Measurements from ENCODE around the gene PODXL. TPM values are rescaled to one million over a fixed set of nuclear protein-coding genes. Genes with fewer than 3 reads are reported as not detected.

The PODXL gene
- total RNA-seq, 1 experiment from 2014 or later = 37.5 TPM

DNA sequence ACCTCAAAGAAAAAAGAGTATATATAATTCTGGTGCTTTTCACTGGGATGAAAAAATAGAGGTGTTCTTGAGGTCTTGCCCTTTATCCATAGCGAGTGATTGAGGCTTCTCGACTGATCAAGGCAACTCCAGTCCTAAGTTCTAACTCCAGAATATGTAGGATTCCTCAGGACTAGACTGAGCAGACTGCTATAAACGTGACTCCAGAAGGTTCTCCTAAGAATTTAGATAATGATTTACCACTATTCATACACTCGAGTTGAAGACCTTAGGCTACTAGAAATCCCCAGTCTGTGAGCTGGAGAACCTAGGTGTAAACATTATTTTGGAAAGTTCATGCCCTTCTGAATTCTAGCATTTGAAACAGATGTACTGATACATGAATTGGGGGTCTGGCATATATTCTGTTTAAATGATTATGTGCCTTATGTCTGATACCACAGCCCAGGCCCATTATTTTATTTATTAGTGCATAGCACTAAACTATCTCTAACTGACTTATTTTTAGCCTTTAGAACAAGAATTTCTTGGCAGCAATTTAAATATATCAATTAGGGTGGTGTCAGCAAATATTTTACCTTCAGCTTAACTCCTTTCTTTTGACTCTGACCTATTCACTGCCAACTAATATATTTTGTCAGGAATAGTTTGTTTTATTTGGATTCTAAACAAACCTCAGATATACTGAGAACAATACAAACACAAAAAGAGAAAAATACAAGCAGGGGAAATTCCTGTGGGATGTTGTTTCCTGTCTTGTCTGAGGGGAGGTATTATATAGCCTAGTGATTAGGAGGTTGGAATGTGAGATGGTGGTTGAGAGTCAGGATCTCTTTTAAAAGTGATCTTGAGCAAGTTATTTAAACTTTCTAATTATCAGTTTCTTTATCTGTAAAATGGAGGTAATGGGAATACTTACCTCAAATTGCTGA is 75.8 kb downstream of the PODXL start:
- POLR2A ChIA-PET = no interaction called here
- Histone ChIP-seq H3K4me1 (ENCODE audit: control insufficient read depth in 1 of 2, insufficient read depth in 2 of 2, low read length in 2 of 2) (no peaks in the 10 kb centered on the region), H3K9me3 (ENCODE audit: control insufficient read depth in 1 of 2, insufficient read depth in 1 of 2, low read depth in 1 of 2, low read length in 2 of 2) (no peaks in the 10 kb centered on the region), H3K27me3 (ENCODE audit: insufficient read depth, low read length) (no peaks in the 10 kb centered on the region), H3K79me2 (ENCODE audit: insufficient read depth, low read length) (no peaks in the 10 kb centered on the region), H3K9ac (ENCODE audit: low read length) (no peak overlapping the region), H2AFZ (ENCODE audit: low read depth, low read length, poor library complexity, severe bottlenecking) (no peak overlapping the region), H3K27ac (ENCODE audit: low read depth, low read length) (no peak overlapping the region), H4K20me1 (ENCODE audit: insufficient read depth) (no peaks in the 10 kb centered on the region), H3K4me2 (ENCODE audit: low read length) (no peak overlapping the region), H3K9me2 (ENCODE audit: insufficient read depth) (no peaks in the 10 kb centered on the region), H3K36me3 (ENCODE audit: control insufficient read depth in 1 of 2, insufficient read depth in 2 of 2, low read length in 2 of 2) (no peaks in the 10 kb centered on the region; a peak in 2 of 4 replicates), H3K4me3 (replicated peaks in 1 of 2; ENCODE audit: low read depth in 1 of 2, low read length in 2 of 2) (no peak overlapping the region)
- TF ChIP-seq POLR2A (IDR thresholded peaks at IDR 0.05; ENCODE audit: borderline replicate concordance, extremely low read depth, insufficient read depth, insufficient read length) (no peak), ELF1 (IDR thresholded peaks at IDR 0.05; ENCODE audit: borderline replicate concordance, low read depth) (no peak), EGR1 (IDR thresholded peaks at IDR 0.05; ENCODE audit: low read depth) (no peak), ZNF274 (IDR thresholded peaks at IDR 0.05; ENCODE audit: low read depth, low read length) (no peak), SIN3A (IDR thresholded peaks at IDR 0.05; ENCODE audit: low read depth) (no peak), CEBPB (IDR thresholded peaks at IDR 0.05; ENCODE audit: low read depth) (no peak), TCF7L2 (IDR thresholded peaks at IDR 0.05; ENCODE audit: borderline replicate concordance, extremely low read depth, insufficient read depth, insufficient read length) (no peak), POLR2AphosphoS5 (IDR thresholded peaks at IDR 0.05; ENCODE audit: low read depth, low read length) (no peak), FOSL1 (IDR thresholded peaks at IDR 0.05; ENCODE audit: low read depth) (no peak)
- TF ChIP-seq, protein P1, sequence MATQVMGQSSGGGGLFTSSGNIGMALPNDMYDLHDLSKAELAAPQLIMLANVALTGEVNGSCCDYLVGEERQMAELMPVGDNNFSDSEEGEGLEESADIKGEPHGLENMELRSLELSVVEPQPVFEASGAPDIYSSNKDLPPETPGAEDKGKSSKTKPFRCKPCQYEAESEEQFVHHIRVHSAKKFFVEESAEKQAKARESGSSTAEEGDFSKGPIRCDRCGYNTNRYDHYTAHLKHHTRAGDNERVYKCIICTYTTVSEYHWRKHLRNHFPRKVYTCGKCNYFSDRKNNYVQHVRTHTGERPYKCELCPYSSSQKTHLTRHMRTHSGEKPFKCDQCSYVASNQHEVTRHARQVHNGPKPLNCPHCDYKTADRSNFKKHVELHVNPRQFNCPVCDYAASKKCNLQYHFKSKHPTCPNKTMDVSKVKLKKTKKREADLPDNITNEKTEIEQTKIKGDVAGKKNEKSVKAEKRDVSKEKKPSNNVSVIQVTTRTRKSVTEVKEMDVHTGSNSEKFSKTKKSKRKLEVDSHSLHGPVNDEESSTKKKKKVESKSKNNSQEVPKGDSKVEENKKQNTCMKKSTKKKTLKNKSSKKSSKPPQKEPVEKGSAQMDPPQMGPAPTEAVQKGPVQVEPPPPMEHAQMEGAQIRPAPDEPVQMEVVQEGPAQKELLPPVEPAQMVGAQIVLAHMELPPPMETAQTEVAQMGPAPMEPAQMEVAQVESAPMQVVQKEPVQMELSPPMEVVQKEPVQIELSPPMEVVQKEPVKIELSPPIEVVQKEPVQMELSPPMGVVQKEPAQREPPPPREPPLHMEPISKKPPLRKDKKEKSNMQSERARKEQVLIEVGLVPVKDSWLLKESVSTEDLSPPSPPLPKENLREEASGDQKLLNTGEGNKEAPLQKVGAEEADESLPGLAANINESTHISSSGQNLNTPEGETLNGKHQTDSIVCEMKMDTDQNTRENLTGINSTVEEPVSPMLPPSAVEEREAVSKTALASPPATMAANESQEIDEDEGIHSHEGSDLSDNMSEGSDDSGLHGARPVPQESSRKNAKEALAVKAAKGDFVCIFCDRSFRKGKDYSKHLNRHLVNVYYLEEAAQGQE (IDR thresholded peaks at IDR 0.05; ENCODE audit: low read depth) = no peak
- TF ChIP-seq, protein P2, sequence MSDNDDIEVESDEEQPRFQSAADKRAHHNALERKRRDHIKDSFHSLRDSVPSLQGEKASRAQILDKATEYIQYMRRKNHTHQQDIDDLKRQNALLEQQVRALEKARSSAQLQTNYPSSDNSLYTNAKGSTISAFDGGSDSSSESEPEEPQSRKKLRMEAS (IDR thresholded peaks at IDR 0.05) = no peak
- TF ChIP-seq, protein P3, sequence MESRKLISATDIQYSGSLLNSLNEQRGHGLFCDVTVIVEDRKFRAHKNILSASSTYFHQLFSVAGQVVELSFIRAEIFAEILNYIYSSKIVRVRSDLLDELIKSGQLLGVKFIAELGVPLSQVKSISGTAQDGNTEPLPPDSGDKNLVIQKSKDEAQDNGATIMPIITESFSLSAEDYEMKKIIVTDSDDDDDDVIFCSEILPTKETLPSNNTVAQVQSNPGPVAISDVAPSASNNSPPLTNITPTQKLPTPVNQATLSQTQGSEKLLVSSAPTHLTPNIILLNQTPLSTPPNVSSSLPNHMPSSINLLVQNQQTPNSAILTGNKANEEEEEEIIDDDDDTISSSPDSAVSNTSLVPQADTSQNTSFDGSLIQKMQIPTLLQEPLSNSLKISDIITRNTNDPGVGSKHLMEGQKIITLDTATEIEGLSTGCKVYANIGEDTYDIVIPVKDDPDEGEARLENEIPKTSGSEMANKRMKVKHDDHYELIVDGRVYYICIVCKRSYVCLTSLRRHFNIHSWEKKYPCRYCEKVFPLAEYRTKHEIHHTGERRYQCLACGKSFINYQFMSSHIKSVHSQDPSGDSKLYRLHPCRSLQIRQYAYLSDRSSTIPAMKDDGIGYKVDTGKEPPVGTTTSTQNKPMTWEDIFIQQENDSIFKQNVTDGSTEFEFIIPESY (IDR thresholded peaks at IDR 0.05; ENCODE audit: extremely low read depth, insufficient replicate concordance, low read length) = no peak
- no TSS peak for BruUV-seq (replicated peaks)
- CTCF ChIA-PET = no interaction called here
- RAD21 ChIA-PET (ENCODE audit: low non-redundant PET in 1 of 2, low total read pairs in 2 of 2, uncharacterized antibody in 2 of 2, unreplicated experiment in 2 of 2) = no interaction called here
- no peak for DNase-seq (ENCODE audit: low read depth, low spot score)
- intact Hi-C loops (cut with micrococcal nuclease) = no loop called here
- ATAC-seq = no peak

Measured in HCT116 (cell line).